Stimulated activated CD4-positive, alpha-beta T cell treated with anti-CD3 and anti-CD28 coated beads, Interleukin-12 subunit alpha, Interleukin-12 subunit beta, amount 100 ng/mL, for 4 hours (primary cell): ENCODE data around the gene SNAI3.
A peak's percentile ranks its signal among the peaks of the same experiment; 100 is the strongest.

Source experiments
- DNase-seq: peaks from one replicate; pipeline ENCODE4 v3.0.0-alpha.2; 2020

Gene SNAI3

GRCh38 chr16:88703486-88704309, 17.4 kb upstream of the SNAI3 start:
- DNase-seq = peak; percentile 60

- DNase-seq = no peak
Observed at GRCh38 chr16:88702371-88703210, 16.3 kb upstream of the SNAI3 start.

GRCh38 chr16:88701581-88702370, 15.5 kb upstream of the SNAI3 start:
- peak; percentile 28 for DNase-seq

DNA sequence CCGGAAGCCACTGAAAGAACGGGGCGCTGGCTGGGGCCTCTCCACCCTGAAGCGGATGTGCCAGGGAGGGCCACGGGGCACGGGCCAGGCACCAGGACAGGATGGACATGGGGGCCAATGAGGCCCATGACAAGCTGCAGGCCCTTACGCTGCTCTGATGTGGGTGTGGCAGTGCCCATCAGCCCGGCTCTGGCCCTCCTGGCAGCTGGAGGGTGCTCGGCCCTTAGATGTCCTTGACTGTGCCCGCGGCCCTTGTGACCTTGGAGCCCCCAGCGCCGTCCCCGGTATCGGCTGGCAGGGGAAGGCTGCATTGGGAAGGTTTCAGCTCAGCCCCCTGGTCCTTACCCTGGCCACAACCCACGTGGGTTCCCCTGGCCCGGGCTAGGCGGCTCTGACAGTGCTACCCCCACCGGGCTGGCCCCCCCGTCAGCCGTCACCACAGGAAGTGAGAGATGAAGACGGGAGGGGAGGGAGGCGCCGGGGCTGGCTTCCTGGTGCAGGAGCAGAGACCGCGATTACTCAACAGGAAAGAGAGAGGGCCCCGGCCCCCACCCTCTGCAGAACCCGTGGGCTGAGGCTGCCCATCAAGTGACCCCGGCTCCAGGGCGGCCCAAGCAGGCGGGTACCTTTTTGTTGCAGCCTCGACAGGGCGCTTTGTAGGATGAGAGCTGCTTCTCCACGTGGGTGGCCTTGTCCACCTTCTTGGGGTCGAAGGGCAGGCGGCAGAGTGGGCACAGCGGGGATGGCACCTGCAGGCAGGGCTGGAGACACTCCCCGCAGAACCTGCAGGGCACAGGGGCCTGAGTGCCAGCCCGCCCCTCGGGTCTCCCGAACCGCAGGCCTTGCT, 14.6 kb upstream of the SNAI3 start:
- peak; percentile 90 for DNase-seq

- DNase-seq = no peak
Observed at GRCh38 chr16:88700322-88700635, 14.0 kb upstream of the SNAI3 start.

DNA sequence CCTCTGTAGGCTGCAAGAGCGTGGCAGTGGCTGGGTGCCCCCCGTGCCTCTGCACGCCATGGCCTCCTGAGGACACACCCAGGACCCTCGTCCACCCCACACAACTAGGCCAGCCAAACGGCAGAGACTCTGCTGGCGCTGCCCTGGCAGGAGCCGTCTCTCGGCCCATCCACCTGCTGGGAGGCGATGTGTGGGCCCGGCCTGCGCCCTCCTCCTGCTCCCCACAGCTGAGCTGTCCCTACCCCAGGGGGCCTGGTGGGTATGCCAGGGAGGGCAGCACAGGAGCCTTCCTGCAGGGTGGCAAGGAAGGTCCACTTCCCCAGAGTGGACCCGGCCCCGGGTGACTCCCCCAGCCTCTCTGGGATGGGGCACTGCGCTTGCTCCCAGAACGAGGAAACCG, 12.9 kb upstream of the SNAI3 start:
- no peak for DNase-seq

- DNase-seq = no peak
Observed at GRCh38 chr16:88698646-88699045, 12.3 kb upstream of the SNAI3 start.

DNA sequence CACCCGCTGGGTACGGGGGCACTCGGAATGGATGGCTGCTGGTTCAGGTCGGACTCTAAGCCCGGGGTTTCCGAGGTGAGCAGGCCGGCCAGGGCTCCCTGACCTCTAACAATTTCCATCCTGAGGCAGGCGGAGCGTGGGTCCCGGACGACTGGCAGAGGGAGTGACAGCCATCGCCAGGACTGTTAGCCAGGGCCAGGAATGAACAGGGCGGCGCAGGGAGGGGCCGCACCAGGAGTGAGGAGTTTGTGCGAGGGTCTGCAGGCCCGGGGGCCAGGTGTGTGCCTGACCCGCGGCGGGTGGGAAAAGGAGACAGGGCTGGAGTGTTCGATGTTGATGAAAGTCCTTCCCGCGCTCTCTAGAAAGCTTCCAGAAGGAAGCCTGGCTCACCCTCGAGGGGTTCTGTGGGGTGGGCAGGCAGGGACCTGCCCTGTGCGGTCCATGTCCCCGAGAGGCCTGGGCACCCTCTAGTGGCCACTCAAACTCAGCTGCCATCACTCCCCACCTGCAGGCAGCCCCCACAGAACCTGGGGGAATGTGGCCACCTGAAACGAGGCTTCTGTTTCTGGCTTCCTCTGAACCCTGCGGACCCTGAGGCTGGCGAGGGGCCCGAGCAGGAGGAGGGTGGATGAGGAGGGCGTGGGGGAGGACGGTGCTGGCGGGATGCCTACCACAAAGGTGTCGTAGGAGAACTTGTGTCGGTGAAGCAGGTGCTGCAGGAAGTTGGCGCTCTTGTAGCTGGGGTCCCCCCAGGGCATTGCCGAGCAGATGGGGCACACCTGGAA, 11.7 kb upstream of the SNAI3 start:
- no peak for DNase-seq

- no peak for DNase-seq
Observed at GRCh38 chr16:88697116-88697830, 11.0 kb upstream of the SNAI3 start.

- no peak for DNase-seq
Observed at GRCh38 chr16:88696441-88696840, 10.1 kb upstream of the SNAI3 start.

DNA sequence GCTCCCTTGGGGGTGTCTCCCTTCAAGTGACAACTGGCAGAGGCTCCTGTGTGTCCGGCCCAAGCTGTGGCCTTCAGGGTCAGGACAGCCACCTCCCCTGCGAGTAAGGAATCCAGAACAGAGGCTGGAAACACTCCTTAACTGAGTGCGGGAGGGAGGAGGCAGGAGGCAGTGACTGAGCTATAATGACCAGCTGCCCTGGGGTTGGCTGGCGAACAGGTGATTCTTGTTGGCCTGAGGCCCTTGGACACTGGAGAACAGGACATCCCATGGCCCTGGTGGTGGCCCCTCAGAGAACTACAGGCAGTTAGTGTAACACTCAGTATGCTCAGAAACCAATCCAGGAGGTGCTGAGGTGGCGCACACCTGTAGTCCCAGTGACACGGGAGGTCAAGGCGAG, 9.4 kb upstream of the SNAI3 start:
- DNase-seq = no peak

- no peak for DNase-seq
Observed at GRCh38 chr16:88695218-88695617, 8.9 kb upstream of the SNAI3 start.

- DNase-seq = no peak
Observed at GRCh38 chr16:88694221-88695087, 8.1 kb upstream of the SNAI3 start.

DNA sequence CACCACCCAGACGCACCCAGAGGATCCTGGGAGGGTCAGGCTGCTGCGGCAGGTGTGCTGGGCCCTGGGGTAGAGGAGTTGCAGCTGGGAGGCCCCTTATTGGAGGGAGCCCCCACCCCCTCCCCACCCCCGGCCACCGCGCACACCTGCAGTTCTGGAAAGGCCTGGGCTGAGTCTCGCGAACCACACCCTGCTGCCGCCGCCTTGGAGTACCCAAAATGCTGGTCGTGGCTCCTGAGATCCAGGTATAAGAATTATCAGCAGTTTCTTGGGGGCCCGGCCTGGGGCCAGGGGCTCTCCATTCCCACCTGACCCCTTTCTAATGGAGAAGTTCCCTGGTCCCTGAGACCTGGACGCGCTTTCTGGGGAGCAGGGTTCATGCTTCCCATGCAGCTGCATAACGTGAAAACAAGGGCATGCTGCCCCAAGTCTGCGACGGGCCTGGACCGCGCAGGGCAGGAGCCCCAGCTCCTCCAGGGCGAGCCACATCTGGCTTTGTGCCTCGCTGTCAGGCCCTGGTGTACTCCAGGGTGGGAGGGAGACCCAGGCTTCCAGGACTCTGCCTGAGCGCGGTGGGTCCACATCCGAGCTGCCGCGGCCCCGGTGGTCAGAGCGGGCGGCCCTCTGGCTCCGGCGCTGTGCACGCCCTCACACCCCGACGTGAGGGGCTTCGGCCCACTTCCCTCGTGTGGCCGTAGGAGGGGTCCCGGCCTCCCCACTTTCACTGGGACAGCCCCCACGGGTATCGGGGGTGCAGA, 7.3 kb upstream of the SNAI3 start:
- no peak for DNase-seq

- no peak for DNase-seq
Observed at GRCh38 chr16:88692861-88693260, 6.6 kb upstream of the SNAI3 start.

DNA sequence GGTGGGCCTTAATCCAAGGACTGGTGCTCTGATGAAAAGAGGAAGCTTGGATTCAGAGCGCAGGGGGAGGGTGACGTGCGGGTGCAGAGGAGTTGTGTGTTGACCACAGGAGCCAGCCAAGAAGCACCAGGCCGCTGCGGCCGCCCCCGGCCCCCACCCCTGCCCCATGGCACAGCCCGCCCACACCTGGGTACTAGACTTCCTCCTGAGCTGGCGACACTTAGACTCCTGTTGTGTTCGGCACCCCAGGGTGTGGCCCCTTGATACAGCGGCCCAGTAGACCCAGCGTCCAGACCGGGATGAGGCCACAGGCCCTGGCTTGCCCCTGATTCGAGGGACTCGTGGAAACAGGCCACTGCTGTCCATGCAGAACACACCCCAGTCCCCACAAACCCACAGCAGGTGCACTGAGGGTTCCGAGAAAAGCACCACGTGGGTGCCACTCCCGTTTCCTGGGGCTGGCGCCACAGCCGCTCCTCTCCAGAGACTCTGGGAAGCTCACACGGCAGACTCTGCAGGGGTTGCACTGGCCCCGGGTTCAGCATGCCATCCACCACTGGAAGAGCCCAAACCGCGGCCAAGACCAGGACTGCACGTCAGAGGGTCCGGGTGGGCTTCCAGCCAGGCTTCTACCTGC, 5.7 kb upstream of the SNAI3 start:
- no peak for DNase-seq

GRCh38 chr16:88691129-88691813, 5.0 kb upstream of the SNAI3 start:
- no peak for DNase-seq
